ENCODE results near the gene ZNF410. TPM values are rescaled to one million over a fixed set of nuclear protein-coding genes. Genes with fewer than 3 reads are reported as not detected.
"Not testable (repeated sequence)": the region's sequence is repeated elsewhere in the genome, so short reads cannot be mapped to it uniquely, and the experiment has no call there.

The ZNF410 gene, protein sequence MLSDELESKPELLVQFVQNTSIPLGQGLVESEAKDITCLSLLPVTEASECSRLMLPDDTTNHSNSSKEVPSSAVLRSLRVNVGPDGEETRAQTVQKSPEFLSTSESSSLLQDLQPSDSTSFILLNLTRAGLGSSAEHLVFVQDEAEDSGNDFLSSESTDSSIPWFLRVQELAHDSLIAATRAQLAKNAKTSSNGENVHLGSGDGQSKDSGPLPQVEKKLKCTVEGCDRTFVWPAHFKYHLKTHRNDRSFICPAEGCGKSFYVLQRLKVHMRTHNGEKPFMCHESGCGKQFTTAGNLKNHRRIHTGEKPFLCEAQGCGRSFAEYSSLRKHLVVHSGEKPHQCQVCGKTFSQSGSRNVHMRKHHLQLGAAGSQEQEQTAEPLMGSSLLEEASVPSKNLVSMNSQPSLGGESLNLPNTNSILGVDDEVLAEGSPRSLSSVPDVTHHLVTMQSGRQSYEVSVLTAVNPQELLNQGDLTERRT
- total RNA-seq = 95.9 and 103 TPM in 2 replicates

DNA sequence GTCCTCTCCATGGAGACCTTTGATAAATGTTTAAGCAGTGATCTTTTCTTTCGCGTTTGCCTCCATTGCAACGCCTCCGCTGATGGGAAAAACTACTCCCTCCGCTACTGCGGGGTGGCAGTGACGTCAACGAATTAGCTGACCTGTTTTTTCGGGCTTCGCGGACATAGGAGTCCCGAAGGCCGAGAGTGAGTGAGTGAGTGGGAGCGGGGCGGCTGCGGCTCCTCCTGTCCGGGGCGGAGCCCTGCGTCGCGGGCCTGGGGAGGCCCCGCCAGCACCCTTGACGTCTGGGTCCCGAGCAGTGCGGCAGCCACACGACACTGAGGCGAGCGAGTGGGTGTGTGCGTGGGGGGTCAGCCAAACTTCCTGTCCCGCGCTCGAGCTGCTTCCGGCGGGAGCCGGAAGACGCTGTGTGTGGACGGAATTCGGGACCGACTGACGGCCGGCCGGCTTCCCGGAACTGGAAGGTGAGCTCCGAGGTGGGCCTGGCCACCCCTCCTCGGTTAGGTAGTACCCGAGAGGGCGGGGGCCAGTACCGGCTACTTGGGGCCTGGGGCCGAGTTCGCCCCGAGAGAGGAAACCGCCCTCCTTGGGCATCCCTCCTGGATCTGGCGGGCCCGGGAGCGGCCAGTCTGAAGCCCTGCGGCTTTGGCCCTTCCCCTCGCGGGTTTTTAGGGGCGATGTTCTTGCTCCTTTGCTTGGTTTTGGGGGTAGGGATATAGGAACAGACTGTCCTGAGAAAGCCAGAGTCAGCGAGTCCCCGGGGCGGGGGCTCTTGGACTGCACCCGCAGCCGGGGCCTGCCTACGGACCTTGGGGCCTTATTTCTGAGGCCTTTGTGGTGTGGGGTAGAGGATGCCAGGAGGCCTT lies at the start of gene ZNF410:
Gene ZNF410 (plus strand): TSS at position 411 of the 869 bp plus-strand sequence. CDS start 5,317 bp downstream, outside the sequence.
- peak; percentile 91 for DNase-seq (ENCODE audit: low read depth)

DNA sequence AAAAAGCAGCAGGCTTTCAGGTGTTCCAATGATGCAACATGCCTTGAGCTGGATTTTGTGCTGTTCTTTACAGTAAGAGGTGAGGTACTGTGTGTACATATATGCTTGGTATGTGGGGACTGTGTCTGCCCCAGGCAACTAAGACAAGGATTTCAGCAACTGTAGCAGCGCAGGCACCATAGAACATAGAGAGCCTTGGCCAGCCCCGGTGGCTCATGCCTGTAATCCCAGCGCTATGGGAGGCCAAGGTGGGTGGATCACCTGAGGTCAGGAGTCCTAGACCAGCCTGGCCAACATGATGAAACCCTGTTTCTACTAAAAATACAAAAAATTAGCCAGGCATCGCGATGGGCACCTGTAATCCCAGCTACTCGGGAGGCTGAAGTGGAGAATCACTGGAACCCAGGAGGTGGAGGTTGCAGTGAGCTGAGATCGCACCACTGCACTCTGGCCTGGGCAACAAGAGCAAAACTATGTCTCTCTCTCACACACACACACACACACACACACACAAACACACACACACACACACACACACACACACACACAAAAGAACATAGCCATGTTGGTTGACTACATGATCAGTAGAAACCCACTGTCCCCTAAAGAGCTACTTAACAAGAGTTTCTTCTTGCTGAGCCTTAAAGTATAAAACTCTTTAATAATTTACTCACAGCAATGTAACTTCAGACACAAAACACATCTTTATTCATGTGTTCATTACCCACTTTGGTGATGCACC lies 48.2 kb upstream of the ZNF410 start:
- DNase-seq (ENCODE audit: low read depth) = not testable (repeated sequence)

DNA sequence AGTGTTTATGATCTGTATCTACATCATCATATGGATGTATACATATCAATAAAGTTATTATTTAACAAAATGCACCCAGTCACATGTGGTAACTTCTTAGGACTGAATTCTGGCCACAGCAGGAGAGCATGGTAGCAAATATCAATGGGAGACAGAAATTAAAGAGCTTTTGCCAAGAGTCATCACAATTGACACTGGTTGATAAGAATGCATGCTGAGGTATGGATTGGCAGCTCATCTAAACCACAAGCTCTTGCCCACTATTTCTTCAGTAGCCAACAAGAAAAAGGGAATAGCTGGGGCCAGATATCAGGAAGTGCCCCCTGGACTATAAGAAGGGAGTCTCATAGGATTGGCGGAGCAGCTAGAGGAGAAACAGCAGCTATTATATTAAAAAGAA lies 44.5 kb upstream of the ZNF410 start:
- no peak for DNase-seq (ENCODE audit: low read depth)

DNA sequence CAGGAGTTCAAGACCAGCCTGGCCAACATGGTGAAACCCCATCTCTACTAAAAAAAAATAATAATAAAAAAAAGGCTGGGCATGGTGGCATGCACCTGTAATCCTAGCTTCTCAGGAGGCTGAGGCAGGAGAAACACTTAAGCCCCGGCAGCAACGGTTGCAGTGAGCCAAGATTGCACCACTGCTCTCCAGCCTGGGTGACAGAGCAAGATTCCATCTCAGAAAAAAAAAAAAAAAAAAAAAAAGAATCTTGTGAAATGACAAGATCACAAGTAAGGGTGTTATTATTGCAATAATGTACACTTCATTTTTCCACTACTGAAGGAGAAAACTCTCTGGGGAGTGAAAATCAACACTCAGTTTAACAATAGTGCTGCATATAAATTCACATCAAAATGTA lies 43.8 kb upstream of the ZNF410 start:
- DNase-seq (ENCODE audit: low read depth) = no peak

DNA sequence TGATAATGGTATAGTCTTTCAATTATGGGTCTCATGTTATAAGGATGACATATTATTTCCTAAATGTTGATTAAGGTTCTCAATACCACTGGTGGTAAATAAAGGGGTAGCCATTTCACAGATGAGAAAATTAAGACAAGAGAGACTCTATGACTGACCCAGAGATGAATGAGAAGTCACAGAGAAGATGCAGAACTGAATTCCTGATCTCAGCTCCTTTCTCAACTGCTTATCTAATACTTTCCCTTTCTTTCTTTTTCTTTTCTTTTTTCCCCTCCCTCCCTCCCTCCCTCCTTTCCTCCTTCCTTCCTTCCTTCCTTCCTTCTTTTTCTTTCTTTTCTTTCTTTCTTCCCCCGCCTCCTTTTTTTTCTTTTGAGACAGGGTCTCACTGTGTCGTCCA lies 43.4 kb upstream of the ZNF410 start:
- no peak for DNase-seq (ENCODE audit: low read depth)

DNA sequence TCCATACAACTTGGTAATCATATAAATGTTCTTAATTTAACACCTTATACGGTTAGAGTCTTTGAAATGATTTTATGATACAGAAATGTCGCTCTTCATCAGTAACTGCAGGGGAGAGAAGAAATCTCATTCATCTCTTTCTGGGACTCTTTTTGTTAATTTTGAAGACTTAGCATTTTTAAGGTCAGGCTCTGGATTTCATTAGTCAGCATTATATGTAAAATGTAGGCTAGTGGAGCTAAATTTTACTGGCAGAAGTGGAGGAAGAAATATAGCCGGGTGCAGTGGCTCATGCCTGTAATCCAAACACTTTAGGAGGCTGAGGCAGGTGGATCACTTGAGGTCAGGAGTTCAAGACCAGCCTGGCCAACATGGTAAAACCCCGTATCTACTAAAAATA lies 39.7 kb upstream of the ZNF410 start:
- DNase-seq (ENCODE audit: low read depth) = no peak

DNA sequence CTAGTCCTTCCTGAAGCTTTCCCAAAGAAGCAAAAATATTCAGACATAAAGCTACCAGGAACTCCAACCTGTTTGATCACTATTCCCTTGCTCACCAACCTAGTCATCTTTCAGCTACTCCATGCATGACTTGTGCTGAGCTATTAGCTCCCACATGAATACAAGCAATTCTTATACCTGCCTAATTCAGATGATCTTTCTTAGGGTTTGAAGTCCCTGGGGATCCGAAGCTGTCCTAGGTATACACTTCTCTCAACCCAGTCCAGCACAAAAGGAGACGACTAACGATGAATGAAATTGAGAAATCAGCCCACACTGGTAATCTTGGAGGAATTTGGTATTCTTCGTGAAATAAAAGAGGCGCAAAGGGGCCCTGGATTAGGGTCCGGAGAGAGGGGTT lies 35.7 kb upstream of the ZNF410 start:
- peak; percentile 94 for DNase-seq (ENCODE audit: low read depth)

DNA sequence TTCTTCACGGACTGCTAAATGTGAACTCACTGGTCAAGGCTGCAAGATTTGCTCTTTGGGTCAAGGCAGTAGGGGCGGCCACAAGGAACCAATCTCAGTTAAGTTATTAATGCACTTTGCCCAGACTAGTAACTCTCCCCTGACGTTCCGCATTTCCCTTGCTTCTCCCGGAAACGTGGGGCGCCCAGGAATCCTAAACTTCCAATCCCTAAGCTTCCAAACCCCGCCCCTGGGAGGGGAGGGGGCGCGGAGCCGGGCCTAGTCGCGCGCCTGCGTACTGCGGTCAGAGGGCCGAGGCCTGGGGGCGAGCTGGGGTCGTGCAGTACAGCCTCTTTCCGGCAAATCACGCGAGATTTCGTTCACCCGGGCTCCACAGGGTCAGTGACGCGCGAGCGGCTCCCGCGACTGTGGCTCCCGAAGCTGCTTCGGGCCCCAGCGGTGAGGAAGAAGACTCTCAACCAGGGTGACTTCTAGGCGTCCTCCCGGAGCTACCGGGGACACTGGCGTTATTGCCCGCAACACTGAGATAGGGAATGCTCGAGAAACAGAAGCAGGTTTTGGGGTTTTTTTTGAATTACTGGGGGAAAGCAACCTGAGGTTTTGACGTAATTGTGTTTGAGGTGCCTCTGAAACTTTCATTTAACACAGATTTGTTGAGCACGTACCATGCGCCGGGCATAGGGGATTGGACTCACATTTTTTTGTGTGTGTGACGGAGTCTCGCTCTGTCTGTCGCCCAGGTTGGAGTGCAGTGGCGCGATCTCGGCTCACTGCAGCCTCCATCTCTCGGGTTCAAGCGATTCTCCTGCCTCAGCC lies 34.9 kb upstream of the ZNF410 start, which contains the start of gene PTGR2:
Gene PTGR2 (plus strand): TSS at position 265 of the 816 bp plus-strand sequence. CDS start 7,032 bp downstream, outside the sequence.
- DNase-seq (ENCODE audit: low read depth) = peak; percentile 94

DNA sequence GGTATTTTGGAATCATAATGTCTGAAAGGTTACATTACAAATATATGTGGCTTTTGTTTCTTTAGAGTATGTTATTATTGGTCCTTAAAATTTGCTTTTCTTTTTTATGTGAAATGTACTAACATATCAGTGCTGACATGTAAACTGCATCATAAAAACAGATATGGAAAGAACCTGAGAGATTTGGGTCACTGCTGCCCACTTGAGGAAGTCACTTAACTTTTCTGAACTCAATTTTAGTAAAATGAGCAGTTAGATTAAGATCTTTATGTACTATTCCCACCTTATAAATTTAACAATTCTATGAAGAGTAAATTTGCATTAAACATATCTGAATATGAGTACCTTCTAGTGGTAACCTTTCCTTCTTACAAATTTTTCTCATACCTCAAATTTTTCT lies 27.5 kb upstream of the ZNF410 start:
- DNase-seq (ENCODE audit: low read depth) = no peak

DNA sequence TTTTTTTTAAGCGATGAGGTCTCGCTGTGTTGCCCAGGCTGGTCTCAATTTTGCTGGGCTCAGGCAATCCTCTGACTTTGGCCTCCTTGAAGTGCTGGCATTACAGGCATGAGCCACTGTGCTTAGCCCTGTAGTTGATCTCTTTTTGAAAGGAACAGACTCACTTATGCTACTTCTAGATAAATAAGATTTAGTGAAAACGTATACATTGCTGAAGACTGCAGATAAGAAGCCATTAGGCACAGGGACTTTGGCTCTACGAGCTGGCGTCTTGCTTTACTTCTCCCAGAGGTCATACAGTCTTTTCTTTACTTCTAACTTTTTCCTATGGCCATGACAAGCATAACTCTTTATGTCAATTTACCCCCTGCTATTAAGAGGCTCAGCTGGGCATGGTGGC lies 25.6 kb upstream of the ZNF410 start:
- no peak for DNase-seq (ENCODE audit: low read depth)

DNA sequence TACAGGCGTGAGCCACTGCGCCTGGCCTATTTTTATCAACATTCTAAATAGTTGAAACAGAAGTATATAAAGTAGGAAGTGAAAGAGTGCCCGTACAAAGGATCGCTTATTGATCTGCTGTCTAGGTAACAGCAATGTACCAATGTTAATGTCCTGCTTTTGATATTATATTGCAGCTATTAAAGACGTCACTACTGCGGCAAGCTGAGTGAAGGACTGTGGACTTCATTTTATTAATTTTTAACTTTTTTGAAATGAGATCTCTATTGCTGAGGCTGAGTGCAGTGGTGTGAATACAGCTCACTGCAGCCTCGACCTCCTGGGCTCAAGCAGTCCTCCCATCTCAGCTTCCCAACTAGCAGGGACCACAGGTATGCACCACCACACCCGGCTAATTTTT lies 24.2 kb upstream of the ZNF410 start:
- DNase-seq (ENCODE audit: low read depth) = no peak

DNA sequence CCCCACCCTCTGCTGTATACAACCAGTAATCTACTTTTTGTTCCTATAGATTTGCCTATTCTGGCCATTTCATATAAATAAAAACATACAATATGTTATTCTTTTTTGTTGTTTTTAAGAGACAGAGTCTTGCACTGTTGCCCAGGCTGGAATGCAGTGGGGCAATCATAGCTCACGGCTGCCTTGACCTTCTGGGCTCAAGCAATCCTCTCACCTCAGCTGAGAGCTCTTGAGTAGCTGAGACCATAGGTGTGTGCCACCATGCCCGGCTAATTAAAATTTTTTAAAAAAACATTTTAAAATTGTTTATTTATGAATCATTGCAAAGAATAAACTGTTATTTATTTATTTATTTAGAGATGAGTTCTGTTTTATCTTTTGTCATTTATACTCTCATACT lies 23.4 kb upstream of the ZNF410 start:
- DNase-seq (ENCODE audit: low read depth) = no peak

DNA sequence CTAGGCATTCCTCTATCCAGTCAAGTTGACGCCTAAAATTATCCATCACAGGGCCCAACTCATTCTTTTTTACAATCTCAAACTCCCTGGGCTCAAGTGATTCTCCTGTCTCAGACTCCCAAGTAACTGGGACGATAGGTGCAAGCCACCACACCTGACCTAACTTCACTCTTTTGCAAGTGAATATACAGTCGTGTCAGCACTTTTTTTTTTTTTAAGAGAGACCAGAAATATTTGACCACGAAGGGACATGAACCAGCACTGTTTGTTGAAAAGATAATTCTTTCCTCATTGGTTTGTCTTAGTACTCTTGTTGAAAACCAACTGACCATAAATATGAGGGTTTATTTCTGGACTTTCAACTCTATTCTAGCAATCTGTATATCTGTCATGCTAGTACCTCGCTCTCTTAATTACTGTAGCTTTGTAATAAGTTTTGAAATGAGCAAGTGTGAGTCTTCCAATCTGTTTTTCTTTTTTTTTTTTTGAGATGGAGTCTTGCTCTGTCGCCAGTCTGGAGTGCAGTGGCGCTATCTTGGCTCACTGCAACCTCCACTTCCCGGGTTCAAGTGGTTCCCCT lies 21.0 kb upstream of the ZNF410 start:
- DNase-seq (ENCODE audit: low read depth) = no peak

DNA sequence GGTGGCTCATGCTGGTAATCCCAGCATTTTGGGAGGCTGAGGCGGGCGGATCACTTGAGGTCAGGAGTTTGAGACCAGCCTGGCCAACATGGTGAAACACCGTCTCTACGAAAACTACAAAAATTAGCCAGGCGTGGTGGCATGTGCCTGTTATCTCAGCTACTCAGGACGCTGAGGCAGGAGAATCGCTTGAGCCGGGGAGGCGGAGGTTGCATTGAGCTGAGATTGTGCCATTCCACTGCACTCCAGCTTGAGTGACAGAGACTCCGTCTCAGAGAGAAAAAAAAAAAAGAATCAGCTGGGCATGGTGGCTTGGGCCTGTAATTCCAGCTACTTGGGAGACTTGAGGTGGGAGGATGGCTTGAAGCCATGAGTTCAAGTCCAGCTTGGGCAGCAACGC lies 16.9 kb upstream of the ZNF410 start:
- not testable (repeated sequence) for DNase-seq (ENCODE audit: low read depth)

DNA sequence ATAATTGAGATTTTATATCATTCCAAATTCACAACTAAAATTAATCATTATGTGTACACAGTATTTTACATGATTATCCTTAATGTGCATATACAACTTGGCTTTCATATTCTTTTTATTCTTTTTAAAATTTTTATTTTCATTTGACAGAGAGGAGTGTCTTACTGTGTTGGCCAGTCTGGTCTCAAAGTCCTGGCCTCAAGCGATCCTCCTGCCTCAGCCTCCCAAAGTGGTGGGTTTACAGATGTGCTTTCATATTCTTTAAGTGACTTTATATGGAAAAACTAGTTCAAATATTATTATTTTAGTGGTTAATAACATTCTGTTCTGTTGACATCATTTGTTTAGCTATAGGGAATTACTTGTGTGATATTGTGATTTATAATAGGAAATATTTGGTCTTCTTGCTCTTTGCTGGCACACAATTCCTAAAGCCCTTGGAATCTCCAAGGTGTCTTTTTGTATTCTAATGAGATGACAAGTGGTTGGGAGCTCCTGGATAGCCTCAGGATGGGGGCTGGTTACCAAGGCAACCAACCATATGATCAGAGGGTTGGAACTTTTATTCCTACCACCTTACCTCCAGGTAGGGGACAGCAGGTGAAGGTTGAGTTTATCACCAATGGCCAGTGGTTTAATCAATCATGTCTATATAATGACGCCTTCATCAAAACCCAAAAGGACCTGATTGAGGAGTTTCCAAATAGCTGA lies 16.0 kb upstream of the ZNF410 start:
- no peak for DNase-seq (ENCODE audit: low read depth)

DNA sequence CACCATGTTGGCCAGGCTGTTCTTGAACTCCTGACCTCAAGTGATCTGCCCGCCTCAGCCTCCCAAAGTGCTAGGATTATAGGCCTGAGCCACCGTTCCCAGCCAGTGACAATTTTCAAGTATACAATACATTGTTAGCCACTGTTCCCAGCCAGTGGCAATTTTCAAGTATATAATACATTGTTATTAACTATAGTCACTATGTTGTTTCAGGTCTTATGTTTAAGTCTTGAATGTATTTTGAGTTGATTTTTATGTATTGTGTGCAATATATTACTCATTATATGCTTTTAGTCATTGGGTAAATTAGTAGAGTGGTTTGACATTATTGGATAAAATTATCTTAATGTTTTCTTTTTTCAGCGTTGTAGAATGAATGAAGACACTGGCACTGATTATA lies 13.0 kb upstream of the ZNF410 start:
- no peak for DNase-seq (ENCODE audit: low read depth)

DNA sequence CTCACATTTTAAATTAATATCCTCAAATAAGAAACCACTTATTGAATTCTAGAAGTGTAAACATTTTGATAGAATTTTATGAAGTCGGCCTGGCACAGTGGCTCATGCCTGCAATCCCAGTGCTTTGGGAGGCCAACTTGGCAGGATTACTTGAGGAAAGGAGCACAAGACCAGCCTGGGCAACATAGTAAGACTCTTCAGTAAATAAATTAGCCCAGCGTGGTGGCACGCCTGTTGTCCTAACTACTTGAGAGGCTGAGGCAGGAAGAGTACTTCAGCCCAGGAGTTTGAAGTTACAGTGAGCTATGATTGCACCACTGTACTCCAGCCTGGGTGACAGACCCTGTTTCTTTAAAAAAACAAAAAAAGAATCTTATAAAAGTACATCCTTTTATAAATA lies 8.9 kb upstream of the ZNF410 start:
- DNase-seq (ENCODE audit: low read depth) = no peak

DNA sequence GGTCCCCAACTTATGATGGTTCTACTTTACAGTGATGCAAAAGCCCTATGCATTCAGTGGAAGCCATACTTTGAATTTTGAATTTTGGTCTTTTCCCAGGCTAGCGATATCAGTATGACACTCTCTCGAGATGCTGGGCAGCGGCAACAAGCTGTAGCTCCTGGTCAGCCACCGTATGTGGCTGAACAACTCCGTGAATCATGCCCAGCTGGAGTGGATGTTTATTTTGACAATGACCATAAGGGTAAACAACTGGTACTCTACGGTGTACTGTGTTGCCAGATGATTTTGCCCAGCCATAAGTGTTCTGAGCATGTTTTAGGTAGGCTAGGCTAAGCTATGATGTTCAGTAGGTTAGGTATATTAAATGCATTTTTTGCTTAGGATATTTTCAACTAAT lies 8.2 kb upstream of the ZNF410 start:
- DNase-seq (ENCODE audit: low read depth) = no peak

DNA sequence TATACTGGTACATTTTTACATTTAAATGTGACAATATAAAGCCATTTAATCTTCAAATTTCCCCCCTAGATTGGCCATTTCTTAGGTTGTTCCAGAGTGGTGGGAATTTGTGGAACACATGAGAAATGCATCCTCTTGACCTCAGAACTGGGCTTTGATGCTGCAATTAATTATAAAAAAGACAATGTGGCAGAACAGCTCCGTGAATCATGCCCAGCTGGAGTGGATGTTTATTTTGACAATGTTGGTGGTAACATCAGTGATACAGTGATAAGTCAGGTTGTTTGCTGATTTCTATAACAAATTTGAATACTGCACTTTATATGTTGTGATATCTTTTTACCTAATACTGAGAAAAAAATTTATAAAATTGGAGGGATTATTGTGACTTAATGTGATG lies 7.6 kb upstream of the ZNF410 start:
- no peak for DNase-seq (ENCODE audit: low read depth)

Data from renal cortical epithelial cell (primary cell).